Measurements from ENCODE around the gene ALG8. TPM values are rescaled to one million over a fixed set of nuclear protein-coding genes. Genes with fewer than 3 reads are reported as not detected.

The ALG8 gene
- total and polyA plus RNA-seq, 2 experiments from 2014 or later: 94.3 to 130 TPM

GRCh38 chr11:78145511-78146025 lies 6.1 kb upstream of the ALG8 start:
- TF ChIP-seq CREB1 (CRISPR knock-in tag; IDR thresholded peaks at IDR 0.05; ENCODE audit: low read depth): no peak
- no peak for TF ChIP-seq STAT1 (IDR thresholded peaks at IDR 0.05; ENCODE audit: unreplicated experiment)
- no peak for TF ChIP-seq EZH2 (IDR thresholded peaks at IDR 0.05; ENCODE audit: low read depth, unreplicated experiment)
- no peak for TF ChIP-seq ZNF331 (CRISPR knock-in tag; IDR thresholded peaks at IDR 0.05; ENCODE audit: low read depth)
- TF ChIP-seq, protein P1, sequence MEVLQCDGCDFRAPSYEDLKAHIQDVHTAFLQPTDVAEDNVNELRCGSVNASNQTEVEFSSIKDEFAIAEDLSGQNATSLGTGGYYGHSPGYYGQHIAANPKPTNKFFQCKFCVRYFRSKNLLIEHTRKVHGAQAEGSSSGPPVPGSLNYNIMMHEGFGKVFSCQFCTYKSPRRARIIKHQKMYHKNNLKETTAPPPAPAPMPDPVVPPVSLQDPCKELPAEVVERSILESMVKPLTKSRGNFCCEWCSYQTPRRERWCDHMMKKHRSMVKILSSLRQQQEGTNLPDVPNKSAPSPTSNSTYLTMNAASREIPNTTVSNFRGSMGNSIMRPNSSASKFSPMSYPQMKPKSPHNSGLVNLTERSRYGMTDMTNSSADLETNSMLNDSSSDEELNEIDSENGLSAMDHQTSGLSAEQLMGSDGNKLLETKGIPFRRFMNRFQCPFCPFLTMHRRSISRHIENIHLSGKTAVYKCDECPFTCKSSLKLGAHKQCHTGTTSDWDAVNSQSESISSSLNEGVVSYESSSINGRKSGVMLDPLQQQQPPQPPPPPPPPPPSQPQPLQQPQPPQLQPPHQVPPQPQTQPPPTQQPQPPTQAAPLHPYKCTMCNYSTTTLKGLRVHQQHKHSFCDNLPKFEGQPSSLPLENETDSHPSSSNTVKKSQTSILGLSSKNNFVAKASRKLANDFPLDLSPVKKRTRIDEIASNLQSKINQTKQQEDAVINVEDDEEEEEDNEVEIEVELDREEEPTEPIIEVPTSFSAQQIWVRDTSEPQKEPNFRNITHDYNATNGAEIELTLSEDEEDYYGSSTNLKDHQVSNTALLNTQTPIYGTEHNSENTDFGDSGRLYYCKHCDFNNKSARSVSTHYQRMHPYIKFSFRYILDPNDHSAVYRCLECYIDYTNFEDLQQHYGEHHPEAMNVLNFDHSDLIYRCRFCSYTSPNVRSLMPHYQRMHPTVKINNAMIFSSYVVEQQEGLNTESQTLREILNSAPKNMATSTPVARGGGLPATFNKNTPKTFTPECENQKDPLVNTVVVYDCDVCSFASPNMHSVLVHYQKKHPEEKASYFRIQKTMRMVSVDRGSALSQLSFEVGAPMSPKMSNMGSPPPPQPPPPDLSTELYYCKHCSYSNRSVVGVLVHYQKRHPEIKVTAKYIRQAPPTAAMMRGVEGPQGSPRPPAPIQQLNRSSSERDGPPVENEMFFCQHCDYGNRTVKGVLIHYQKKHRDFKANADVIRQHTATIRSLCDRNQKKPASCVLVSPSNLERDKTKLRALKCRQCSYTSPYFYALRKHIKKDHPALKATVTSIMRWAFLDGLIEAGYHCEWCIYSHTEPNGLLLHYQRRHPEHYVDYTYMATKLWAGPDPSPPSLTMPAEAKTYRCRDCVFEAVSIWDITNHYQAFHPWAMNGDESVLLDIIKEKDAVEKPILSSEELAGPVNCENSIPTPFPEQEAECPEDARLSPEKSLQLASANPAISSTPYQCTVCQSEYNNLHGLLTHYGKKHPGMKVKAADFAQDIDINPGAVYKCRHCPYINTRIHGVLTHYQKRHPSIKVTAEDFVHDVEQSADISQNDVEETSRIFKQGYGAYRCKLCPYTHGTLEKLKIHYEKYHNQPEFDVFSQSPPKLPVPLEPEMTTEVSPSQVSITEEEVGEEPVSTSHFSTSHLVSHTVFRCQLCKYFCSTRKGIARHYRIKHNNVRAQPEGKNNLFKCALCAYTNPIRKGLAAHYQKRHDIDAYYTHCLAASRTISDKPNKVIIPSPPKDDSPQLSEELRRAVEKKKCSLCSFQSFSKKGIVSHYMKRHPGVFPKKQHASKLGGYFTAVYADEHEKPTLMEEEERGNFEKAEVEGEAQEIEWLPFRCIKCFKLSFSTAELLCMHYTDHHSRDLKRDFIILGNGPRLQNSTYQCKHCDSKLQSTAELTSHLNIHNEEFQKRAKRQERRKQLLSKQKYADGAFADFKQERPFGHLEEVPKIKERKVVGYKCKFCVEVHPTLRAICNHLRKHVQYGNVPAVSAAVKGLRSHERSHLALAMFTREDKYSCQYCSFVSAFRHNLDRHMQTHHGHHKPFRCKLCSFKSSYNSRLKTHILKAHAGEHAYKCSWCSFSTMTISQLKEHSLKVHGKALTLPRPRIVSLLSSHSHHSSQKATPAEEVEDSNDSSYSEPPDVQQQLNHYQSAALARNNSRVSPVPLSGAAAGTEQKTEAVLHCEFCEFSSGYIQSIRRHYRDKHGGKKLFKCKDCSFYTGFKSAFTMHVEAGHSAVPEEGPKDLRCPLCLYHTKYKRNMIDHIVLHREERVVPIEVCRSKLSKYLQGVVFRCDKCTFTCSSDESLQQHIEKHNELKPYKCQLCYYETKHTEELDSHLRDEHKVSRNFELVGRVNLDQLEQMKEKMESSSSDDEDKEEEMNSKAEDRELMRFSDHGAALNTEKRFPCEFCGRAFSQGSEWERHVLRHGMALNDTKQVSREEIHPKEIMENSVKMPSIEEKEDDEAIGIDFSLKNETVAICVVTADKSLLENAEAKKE (CRISPR knock-in tag; IDR thresholded peaks at IDR 0.05): no peak
- TF ChIP-seq, protein P2, sequence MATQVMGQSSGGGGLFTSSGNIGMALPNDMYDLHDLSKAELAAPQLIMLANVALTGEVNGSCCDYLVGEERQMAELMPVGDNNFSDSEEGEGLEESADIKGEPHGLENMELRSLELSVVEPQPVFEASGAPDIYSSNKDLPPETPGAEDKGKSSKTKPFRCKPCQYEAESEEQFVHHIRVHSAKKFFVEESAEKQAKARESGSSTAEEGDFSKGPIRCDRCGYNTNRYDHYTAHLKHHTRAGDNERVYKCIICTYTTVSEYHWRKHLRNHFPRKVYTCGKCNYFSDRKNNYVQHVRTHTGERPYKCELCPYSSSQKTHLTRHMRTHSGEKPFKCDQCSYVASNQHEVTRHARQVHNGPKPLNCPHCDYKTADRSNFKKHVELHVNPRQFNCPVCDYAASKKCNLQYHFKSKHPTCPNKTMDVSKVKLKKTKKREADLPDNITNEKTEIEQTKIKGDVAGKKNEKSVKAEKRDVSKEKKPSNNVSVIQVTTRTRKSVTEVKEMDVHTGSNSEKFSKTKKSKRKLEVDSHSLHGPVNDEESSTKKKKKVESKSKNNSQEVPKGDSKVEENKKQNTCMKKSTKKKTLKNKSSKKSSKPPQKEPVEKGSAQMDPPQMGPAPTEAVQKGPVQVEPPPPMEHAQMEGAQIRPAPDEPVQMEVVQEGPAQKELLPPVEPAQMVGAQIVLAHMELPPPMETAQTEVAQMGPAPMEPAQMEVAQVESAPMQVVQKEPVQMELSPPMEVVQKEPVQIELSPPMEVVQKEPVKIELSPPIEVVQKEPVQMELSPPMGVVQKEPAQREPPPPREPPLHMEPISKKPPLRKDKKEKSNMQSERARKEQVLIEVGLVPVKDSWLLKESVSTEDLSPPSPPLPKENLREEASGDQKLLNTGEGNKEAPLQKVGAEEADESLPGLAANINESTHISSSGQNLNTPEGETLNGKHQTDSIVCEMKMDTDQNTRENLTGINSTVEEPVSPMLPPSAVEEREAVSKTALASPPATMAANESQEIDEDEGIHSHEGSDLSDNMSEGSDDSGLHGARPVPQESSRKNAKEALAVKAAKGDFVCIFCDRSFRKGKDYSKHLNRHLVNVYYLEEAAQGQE (IDR thresholded peaks at IDR 0.05; ENCODE audit: unreplicated experiment): no peak
- no peak for TF ChIP-seq EZH2phosphoT487 (IDR thresholded peaks at IDR 0.05; ENCODE audit: unreplicated experiment)
- TF ChIP-seq, protein P3, sequence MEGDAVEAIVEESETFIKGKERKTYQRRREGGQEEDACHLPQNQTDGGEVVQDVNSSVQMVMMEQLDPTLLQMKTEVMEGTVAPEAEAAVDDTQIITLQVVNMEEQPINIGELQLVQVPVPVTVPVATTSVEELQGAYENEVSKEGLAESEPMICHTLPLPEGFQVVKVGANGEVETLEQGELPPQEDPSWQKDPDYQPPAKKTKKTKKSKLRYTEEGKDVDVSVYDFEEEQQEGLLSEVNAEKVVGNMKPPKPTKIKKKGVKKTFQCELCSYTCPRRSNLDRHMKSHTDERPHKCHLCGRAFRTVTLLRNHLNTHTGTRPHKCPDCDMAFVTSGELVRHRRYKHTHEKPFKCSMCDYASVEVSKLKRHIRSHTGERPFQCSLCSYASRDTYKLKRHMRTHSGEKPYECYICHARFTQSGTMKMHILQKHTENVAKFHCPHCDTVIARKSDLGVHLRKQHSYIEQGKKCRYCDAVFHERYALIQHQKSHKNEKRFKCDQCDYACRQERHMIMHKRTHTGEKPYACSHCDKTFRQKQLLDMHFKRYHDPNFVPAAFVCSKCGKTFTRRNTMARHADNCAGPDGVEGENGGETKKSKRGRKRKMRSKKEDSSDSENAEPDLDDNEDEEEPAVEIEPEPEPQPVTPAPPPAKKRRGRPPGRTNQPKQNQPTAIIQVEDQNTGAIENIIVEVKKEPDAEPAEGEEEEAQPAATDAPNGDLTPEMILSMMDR (conservative IDR thresholded peaks at IDR 0.05; ENCODE audit: low read depth in 2 of 2): no peak
- TF ChIP-seq NANOG (IDR thresholded peaks at IDR 0.05; ENCODE audit: borderline replicate concordance): no peak
- TF ChIP-seq JUNB (IDR thresholded peaks at IDR 0.05; ENCODE audit: unreplicated experiment): no peak
- TF ChIP-seq POLR2AphosphoS5 (IDR thresholded peaks at IDR 0.05; ENCODE audit: low read depth): no peak
- Mint-ChIP-seq H3K36me3 (ENCODE audit: low read depth) (peaks cover 30% of the 10 kb centered on the region), H3K27ac (no peak overlapping the region)

More at GRCh38 chr11:78145511-78146025, 6.1 kb upstream of the ALG8 start:
- H3K9me3 Mint-ChIP-seq: no peaks in the 10 kb centered on the region
- no peak overlapping the region for H3K4me2 ChIP-seq
- H2AFZ ChIP-seq: no peak overlapping the region
- no peaks in the 10 kb centered on the region for H3K27me3 ChIP-seq (ENCODE audit: insufficient read depth)
- DNase-seq (ENCODE audit: low spot score): no peak
- H3K27ac ChIP-seq (ENCODE audit: low read depth): no peak overlapping the region
- no peak for ATAC-seq
- no peak overlapping the region for H3K4me3 Mint-ChIP-seq
- H3K4me3 ChIP-seq: no peak overlapping the region
- 0 out of 2 replicates have a peak, but pooled peaks cover 4% of the 10 kb centered on the region for H3F3A ChIP-seq (replicated peaks; ENCODE audit: low read depth)
- H3K4me1 Mint-ChIP-seq: peaks cover 12% of the 10 kb centered on the region
- no peaks in the 10 kb centered on the region for H3K36me3 ChIP-seq (ENCODE audit: insufficient read depth)
- H3K4me1 ChIP-seq (ENCODE audit: insufficient read depth): 0 out of 2 replicates have a peak, but pooled peaks cover 4% of the 10 kb centered on the region
- no peaks in the 10 kb centered on the region for H3K9me2 ChIP-seq (ENCODE audit: insufficient read depth)
- H3K79me2 ChIP-seq (replicated peaks; ENCODE audit: insufficient read depth): peaks cover 8% of the 10 kb centered on the region
- H4K20me1 ChIP-seq (replicated peaks; ENCODE audit: insufficient read depth): no peaks in the 10 kb centered on the region
- peaks cover 3% of the 10 kb centered on the region for H3K27me3 Mint-ChIP-seq (ENCODE audit: insufficient read depth, low read depth, poor library complexity)

All from GM23338 (cell line).